Head of caudate nucleus (tissue), 42 donors: ENCODE measurements around the gene DNAAF1.

Experiments
- DNase-seq, 42 donors: peaks; one replicate each; pipeline versions ENCODE4 v3.0.0 to v3.0.0-alpha.2; 2020 to 2021; ENCODE audit warnings: mixed read lengths in 7 of 42
- intact Hi-C: fragments of 100-400 bp; cut with DNase I; formaldehyde crosslinking; loops from one replicate; pipeline ENCODE4 v1.15.0; 2022

DNAAF1 gene

DNA sequence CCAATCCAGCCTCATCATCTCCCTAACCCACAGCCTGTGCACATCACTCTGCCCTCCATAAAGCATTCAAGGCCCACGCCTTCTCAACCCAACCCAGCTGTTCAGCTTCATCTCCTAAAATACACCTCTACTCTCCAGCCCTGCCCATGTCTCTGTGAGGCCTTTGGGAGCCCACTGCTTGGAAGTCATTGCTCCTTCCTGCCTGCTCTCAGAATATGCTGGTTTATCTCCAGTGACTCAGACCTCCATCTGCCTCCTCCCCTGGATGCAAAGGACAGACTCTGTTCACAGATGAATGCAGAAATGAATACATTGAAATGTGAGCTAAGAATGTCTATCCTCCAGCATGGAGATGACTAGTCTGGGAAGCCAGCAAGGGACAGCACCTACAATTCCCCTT, 75.7 kb downstream of the DNAAF1 start:
- intact Hi-C loops: no loop called here
- DNase-seq: no peak

DNA sequence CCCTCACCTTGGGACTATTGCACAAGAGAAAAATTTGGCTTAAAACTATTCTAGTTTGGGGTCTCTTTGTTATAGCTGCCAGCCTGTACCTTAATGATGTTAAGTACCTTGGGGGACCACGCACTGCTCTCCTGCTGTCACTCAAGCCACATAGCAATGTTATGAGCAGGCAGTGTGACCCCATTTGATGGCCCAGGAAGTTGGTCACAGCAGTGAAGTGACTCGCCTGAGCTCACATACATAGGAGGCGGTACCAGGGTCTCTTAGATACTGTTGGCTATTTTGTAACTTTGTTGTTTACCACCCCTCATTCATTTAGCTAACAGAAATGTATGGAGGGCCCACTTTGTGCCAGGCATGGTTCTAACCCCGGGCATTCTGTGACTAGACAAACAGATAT, 78.3 kb downstream of the DNAAF1 start:
- intact Hi-C loops: no loop called here
- DNase-seq: no peak

GRCh38 chr16:84224554-84224953, 79.4 kb downstream of the DNAAF1 start:
- intact Hi-C loops: no loop called here
- no peak for DNase-seq

DNA sequence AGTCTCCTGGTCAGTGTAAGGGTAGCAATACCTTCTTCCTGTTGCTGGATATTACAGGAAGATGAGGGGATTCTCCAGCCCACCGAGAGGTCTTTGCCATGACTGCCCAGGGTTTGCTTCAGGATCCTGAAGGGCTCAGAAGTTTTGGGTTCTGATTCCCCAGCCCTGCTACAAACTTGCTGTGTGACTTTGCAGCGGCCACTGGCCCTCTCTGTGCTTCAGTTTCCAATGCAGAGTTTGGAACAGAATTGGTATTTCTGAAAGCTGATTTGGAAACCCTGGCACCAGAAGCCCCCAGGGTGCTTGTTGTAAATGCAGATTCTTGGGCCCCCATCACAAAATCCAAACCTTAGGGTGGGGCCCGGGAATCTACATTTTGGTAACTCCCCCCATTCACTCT, 80.0 kb downstream of the DNAAF1 start:
- no peak for DNase-seq
- intact Hi-C loops: no loop called here

- intact Hi-C loops: no loop called here
- no peak for DNase-seq
Observed at GRCh38 chr16:84225571-84225970, 80.5 kb downstream of the DNAAF1 start.

GRCh38 chr16:84226026-84226425, 80.9 kb downstream of the DNAAF1 start:
- intact Hi-C loops: no loop called here
- DNase-seq: no peak
